ENCODE measurements around the gene PTPRT. TPM values are rescaled to one million over a fixed set of nuclear protein-coding genes. Genes with fewer than 3 reads are reported as not detected.

Gene PTPRT
- polyA plus RNA-seq, 1 of the 3 experiments (the other 2 are of a cell fraction), result not detected

- H3K4me2 ChIP-seq, result no peak overlapping the region
- no peaks in the 10 kb centered on the region for H3K9me3 ChIP-seq
- no peak for TF ChIP-seq EP300 (IDR thresholded peaks at IDR 0.05; ENCODE audit: borderline replicate concordance in 1 of 2, low read depth in 1 of 2, low read length in 1 of 2)
- no peak for TF ChIP-seq FOSL2 (IDR thresholded peaks at IDR 0.05; ENCODE audit: borderline replicate concordance, low read depth)
- no peak for TF ChIP-seq RCOR1 (IDR thresholded peaks at IDR 0.05; ENCODE audit: low read length)
- TF ChIP-seq TCF12 (IDR thresholded peaks at IDR 0.05), result no peak
- TF ChIP-seq SIN3A (IDR thresholded peaks at IDR 0.05; ENCODE audit: borderline replicate concordance, low read depth, low read length), result no peak
- no peak for TF ChIP-seq ELF1 (IDR thresholded peaks at IDR 0.05)
- no peak for TF ChIP-seq TAF1 (IDR thresholded peaks at IDR 0.05; ENCODE audit: borderline replicate concordance, low read depth, low read length)
- no peak for TF ChIP-seq NFIC (IDR thresholded peaks at IDR 0.05; ENCODE audit: borderline replicate concordance)
- no peak for TF ChIP-seq RXRA (IDR thresholded peaks at IDR 0.05; ENCODE audit: borderline replicate concordance, low read depth)
- TF ChIP-seq TEAD4 (IDR thresholded peaks at IDR 0.05; ENCODE audit: borderline replicate concordance, insufficient read depth), result no peak
- no peak for TF ChIP-seq FOXM1 (IDR thresholded peaks at IDR 0.05; ENCODE audit: low read depth)
- TF ChIP-seq YY1 (IDR thresholded peaks at IDR 0.05; ENCODE audit: low read depth), result no peak
- TF ChIP-seq MEF2A (IDR thresholded peaks at IDR 0.05; ENCODE audit: borderline replicate concordance, low read depth), result no peak
- no peak for TF ChIP-seq GATA2 (CRISPR knock-in tag; IDR thresholded peaks at IDR 0.05)
- TF ChIP-seq USF2 (IDR thresholded peaks at IDR 0.05; ENCODE audit: borderline replicate concordance, low read depth, low read length), result no peak
- TF ChIP-seq MAX (IDR thresholded peaks at IDR 0.05; ENCODE audit: low read depth), result no peak
- no peak for TF ChIP-seq GABPA (IDR thresholded peaks at IDR 0.05; ENCODE audit: low read depth)
- no peak for TF ChIP-seq SMC3 (IDR thresholded peaks at IDR 0.05; ENCODE audit: low read depth, low read length)
- TF ChIP-seq FOXJ3 (CRISPR knock-in tag; IDR thresholded peaks at IDR 0.05), result no peak
- TF ChIP-seq, protein P1, sequence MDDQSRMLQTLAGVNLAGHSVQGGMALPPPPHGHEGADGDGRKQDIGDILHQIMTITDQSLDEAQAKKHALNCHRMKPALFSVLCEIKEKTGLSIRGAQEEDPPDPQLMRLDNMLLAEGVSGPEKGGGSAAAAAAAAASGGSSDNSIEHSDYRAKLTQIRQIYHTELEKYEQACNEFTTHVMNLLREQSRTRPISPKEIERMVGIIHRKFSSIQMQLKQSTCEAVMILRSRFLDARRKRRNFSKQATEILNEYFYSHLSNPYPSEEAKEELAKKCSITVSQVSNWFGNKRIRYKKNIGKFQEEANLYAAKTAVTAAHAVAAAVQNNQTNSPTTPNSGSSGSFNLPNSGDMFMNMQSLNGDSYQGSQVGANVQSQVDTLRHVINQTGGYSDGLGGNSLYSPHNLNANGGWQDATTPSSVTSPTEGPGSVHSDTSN (IDR thresholded peaks at IDR 0.05), result no peak
- no peaks in the 10 kb centered on the region for H3K36me3 ChIP-seq (replicated peaks in 1 of 2; ENCODE audit: control insufficient read depth in 1 of 2, insufficient read depth in 2 of 2, low read length in 1 of 2)
- no peak for DNase-seq
- no peak overlapping the region for H3K27ac ChIP-seq (ENCODE audit: low read depth in 2 of 2, low read length in 1 of 2)
- no peaks in the 10 kb centered on the region for H3K27me3 ChIP-seq (ENCODE audit: insufficient read depth)
- 31% methylated on average over 7 of the region's 7 CpGs for WGBS (ENCODE audit: low lambda C conversion rate)
- H3K4me1 ChIP-seq (ENCODE audit: control insufficient read depth in 1 of 2, insufficient read depth in 2 of 2, low read depth in 1 of 2, low read length in 1 of 2), result peaks cover 0 to 3% of the 10 kb centered on the region in 2 experiments; a peak in 1 of 4 replicates
- no peaks in the 10 kb centered on the region for H3K79me2 ChIP-seq (ENCODE audit: insufficient read depth)
- ChIA-PET POLR2A (interaction anchor here (0.7 kb wide), 1 partner anchor 794 kb away, joined by 3 read pairs; no protein-coding TSS in a partner anchor), CTCF (interaction anchor here (0.5 to 4.0 kb wide), 44 partner anchors 9 to 857 kb away, joined by 3 to 16 read pairs (median 4); no protein-coding TSS in a partner anchor)
- H2AFZ ChIP-seq (ENCODE audit: low read depth), result no peak overlapping the region
- no peak overlapping the region for H3K4me3 ChIP-seq (ENCODE audit: low read depth in 2 of 2, low read length in 1 of 2)
- no peak overlapping the region for H3K9ac ChIP-seq
- H3K9me2 ChIP-seq, result no peaks in the 10 kb centered on the region
- no peaks in the 10 kb centered on the region for H3F3A ChIP-seq (replicated peaks; ENCODE audit: insufficient read depth)
- no peaks in the 10 kb centered on the region for H4K20me1 ChIP-seq (ENCODE audit: insufficient read depth)
These were observed 658.2 kb downstream of the PTPRT start for GRCh38 chr20:42531508-42531961.

Measured in SK-N-SH (cell line).